Measurements from ENCODE around the gene ARL9. TPM values are rescaled to one million over a fixed set of nuclear protein-coding genes. Genes with fewer than 3 reads are reported as not detected.
"Not testable (repeated sequence)": the region's sequence is repeated elsewhere in the genome, so short reads cannot be mapped to it uniquely, and the experiment has no call there.

ARL9 gene
- total and polyA plus RNA-seq, 7 donors: 0.09 to 0.25 (median 0.15) TPM; not detected in 4

DNA sequence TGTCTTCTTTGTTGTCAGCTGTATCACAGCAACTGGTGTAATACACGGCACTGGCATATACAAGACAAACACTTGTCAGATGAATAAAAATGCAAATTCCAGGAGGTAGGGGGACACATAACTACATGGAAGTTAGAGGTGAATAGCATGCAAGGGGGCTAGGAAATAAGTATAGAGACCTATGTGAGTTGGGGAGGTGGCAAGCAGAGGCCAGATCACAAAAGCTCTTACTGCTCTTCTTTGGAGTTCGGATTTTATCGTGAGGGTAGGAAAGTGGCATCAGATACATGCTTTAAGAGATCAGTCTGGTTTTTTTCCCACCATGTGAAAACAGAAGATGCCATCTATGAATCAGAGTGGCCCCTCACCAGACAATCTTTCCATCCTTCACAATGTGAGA is 41.0 kb upstream of the ARL9 start:
- peaks cover 0 to 47% of the 10 kb centered on the region in 2 donors for H3K36me3 ChIP-seq (ENCODE audit: insufficient read depth in 1 of 2, low read depth in 1 of 2)
- ATAC-seq (no peak), DNase-seq (no peak)
- no peaks in the 10 kb centered on the region for H3K27me3 ChIP-seq (ENCODE audit: insufficient read depth in 3 of 3, low read length in 2 of 3)
- no peak overlapping the region for H3K27ac ChIP-seq
- peaks cover 33% of the 10 kb centered on the region for H3K4me1 ChIP-seq
- TF ChIP-seq, protein P1, sequence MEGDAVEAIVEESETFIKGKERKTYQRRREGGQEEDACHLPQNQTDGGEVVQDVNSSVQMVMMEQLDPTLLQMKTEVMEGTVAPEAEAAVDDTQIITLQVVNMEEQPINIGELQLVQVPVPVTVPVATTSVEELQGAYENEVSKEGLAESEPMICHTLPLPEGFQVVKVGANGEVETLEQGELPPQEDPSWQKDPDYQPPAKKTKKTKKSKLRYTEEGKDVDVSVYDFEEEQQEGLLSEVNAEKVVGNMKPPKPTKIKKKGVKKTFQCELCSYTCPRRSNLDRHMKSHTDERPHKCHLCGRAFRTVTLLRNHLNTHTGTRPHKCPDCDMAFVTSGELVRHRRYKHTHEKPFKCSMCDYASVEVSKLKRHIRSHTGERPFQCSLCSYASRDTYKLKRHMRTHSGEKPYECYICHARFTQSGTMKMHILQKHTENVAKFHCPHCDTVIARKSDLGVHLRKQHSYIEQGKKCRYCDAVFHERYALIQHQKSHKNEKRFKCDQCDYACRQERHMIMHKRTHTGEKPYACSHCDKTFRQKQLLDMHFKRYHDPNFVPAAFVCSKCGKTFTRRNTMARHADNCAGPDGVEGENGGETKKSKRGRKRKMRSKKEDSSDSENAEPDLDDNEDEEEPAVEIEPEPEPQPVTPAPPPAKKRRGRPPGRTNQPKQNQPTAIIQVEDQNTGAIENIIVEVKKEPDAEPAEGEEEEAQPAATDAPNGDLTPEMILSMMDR (IDR thresholded peaks at IDR 0.05): no peak
- no peaks in the 10 kb centered on the region for H3K9me3 ChIP-seq
- 70 to 74% (median 70%) methylated on average over 3 of the region's 3 CpGs for WGBS, 3 donors
- H3K4me3 ChIP-seq: no peak overlapping the region
- intact Hi-C loops (cut with DNase I): no loop called here

DNA sequence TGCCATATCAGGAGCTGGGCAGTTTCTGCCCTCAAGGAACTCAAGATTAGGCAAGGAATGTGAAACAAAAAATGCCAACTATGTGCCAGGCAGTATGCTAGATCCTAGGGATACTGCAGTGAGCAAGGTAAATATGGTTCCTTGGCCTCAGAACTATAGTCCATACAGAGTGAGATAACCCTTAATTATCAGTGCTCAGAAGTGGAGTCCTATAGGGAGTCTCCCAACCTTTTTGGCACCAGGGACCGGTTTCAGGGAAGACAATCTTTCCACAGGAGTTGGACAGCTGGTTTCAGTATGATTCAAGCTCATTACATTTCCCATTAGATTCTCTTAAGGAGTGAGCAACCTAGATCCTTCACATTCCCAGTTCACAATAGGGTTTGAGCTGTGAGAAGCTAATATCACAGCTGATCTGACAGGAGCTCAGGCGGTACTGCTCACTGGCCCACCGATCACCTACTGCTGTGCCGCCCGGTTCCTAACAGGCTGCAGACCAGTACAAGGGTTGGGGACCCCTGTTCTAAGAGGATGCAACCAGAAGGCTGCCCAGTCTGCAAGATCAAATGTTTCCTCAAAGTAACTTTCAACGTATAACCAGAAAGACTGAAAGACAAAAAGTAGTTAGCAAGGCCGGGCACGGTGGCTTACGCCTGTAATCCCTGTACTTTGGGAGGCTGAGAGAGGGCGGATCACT is 39.8 kb upstream of the ARL9 start:
- Histone ChIP-seq H3K36me3 (ENCODE audit: insufficient read depth in 1 of 2, low read depth in 1 of 2) (peaks cover 0 to 47% of the 10 kb centered on the region in 2 donors), H3K4me3 (peak overlapping the region; percentile 75), H3K27ac (peak overlapping the region; percentile 92), H3K27me3 (ENCODE audit: insufficient read depth in 3 of 3, low read length in 2 of 3) (no peaks in the 10 kb centered on the region), H3K9me3 (no peaks in the 10 kb centered on the region), H3K4me1 (peaks cover 33% of the 10 kb centered on the region)
- DNase-seq: no peak
- intact Hi-C loops (cut with DNase I): no loop called here
- ATAC-seq: no peak
- WGBS, 3 donors: 57 to 64% (median 59%) methylated on average over 10 of the region's 10 CpGs
- TF ChIP-seq, protein P1 (IDR thresholded peaks at IDR 0.05): no peak

DNA sequence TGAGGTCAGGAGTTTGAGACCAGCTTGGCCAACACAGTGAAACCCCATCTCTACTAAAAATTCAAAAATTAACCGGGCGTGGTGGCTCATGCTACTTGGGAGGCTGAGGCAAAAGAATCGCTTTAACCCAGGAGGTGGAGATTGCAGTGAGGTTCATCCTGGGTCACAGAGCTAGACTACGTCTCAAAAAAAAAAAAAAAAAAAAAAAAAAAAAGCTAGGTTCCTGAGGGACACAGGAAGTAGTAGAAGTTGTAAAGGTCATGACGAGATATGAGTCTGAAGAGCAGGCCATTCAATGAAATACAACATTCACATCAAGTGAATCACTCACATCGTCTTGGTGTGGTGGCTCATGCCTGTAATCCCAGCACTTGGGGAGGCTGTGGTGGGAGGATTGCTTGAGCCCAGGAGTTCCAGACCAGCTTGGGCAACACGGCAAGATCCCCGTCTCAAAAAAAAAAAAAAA is 39.3 kb upstream of the ARL9 start:
- DNase-seq; H3K27me3 ChIP-seq (ENCODE audit: insufficient read depth in 3 of 3, low read length in 2 of 3); H3K9me3 ChIP-seq; intact Hi-C loops (cut with DNase I): not testable (repeated sequence)
- WGBS, 3 donors: 10 to 16% (median 14%) methylated on average over 8 of the region's 8 CpGs
- H3K4me1 ChIP-seq: peaks cover 33% of the 10 kb centered on the region
- peak overlapping the region; percentile 92 for H3K27ac ChIP-seq
- peak; percentile 59 to 79 (median 65) for ATAC-seq
- H3K36me3 ChIP-seq (ENCODE audit: insufficient read depth in 1 of 2, low read depth in 1 of 2): peaks cover 0 to 47% of the 10 kb centered on the region in 2 donors
- H3K4me3 ChIP-seq: peak overlapping the region; percentile 75

DNA sequence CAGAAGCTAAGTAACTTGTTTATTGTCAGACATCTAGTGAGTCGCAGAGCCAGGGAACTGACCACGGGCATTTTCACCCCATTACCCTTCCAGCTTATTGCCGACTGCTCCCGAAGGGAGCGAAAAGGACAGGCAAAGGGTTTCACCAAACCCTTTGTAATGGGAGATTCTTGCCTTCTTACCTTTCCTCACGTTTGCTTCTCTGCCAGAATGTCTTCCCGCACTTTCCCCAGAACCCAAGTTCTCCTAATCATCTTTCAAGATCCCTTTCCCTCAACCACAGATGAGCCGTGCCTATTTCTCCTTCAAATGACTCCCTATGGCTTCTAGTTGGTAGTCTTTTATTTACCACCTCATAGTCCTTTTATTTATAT is 38.7 kb upstream of the ARL9 start:
- H3K27ac ChIP-seq: peak overlapping the region; percentile 92
- H3K4me3 ChIP-seq: peak overlapping the region; percentile 75
- DNase-seq (no peak), ATAC-seq (peak in 1 of 4 donors; percentile 16)
- H3K36me3 ChIP-seq (ENCODE audit: insufficient read depth in 1 of 2, low read depth in 1 of 2): peaks cover 3 to 47% of the 10 kb centered on the region in 2 donors
- TF ChIP-seq, protein P1 (IDR thresholded peaks at IDR 0.05): no peak
- H3K9me3 ChIP-seq: no peaks in the 10 kb centered on the region
- WGBS, 3 donors: 0 to 1% (median 0%) methylated on average over 8 of the region's 8 CpGs
- H3K27me3 ChIP-seq (ENCODE audit: insufficient read depth in 3 of 3, low read length in 2 of 3): no peaks in the 10 kb centered on the region
- H3K4me1 ChIP-seq: peaks cover 33% of the 10 kb centered on the region
- intact Hi-C loops (cut with DNase I): no loop called here

DNA sequence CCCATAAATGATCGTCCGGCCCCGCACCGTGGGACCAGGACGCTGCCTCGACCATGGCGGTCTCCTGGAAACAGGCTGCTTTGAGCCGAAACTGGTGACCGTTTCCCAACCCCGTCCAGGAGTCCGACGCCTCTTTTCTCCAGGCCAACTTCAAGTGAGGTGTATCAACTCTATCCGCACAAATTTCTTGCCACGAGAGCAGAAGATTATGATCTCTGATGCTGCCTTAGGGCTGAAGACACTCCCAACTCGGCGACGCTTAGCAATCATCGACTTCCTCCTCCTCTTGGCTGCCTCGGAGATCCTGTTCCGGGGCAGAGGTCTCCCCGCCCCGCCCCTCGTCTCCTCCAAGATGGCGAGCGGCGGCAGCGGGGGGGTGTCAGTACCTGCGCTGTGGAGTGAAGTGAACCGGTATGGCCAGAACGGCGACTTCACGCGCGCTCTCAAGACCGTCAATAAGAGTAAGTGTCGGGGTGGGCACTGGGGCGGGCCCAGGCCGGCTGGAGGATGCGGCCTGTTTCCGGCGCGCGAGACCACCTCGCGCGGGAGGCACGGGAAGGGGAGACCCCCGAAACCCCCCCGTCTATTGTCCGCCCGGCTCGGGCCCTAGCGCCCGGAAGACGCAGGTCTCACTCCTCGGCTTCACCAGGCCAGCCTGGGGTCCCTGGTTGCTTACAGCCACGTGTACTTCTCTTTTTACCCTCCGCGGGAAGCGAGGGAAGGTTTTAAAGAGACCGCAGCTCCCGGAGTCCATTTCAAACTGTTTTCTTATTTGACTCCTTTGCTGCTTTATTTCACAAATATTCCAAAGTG is 38.1 kb upstream of the ARL9 start, which contains the start of gene SRP72:
TSS of gene SRP72 (plus strand) at position 334 of the 813 bp plus-strand sequence. CDS start at position 353, 19 bp downstream.
- Histone ChIP-seq H3K4me3 (peak within 1 kb of the TSS; percentile 75), H3K27ac (peak within 1 kb of the TSS; percentile 92), H3K36me3 (ENCODE audit: insufficient read depth in 1 of 2, low read depth in 1 of 2) (peaks cover 3 to 47% of the 10 kb centered on the region in 2 donors), H3K27me3 (ENCODE audit: insufficient read depth in 3 of 3, low read length in 2 of 3) (no peaks in the 10 kb centered on the region), H3K9me3 (no peaks in the 10 kb centered on the region), H3K4me1 (peaks cover 33% of the 10 kb centered on the region)
- TF ChIP-seq, protein P1 (IDR thresholded peaks at IDR 0.05): no peak
- intact Hi-C loops (cut with DNase I): no loop called here
- DNase-seq (peak; percentile 87 to 92), ATAC-seq (peak; percentile 96 to 99 (median 97))
- WGBS, 3 donors: 0% methylated on average over 49 to 62 of the region's 62 CpGs
